T-helper 1 cell treated with Interleukin-12 subunit alpha and Interleukin-12 subunit beta and Interleukin-4 antibody, amounts not matched to agents 30 ng/mL and 1 ng/mL, for 36 hours (primary cell): ENCODE results near the gene PAX6. TPM values are rescaled to one million over a fixed set of nuclear protein-coding genes. Genes with fewer than 3 reads are reported as not detected.

ENCODE experiments used
- intact Hi-C: fragments of 100-400 bp; cut with micrococcal nuclease; formaldehyde crosslinking; loops from one replicate; pipeline ENCODE4 v1.15.1; 2024
- total RNA-seq: library from RNA; stranded (reverse); gene quantifications from 2 replicates; pipeline ENCODE4 v1.2.3, GENCODE V29; 2022

PAX6 gene
- total RNA-seq, 1 donor from 2014 or later: not detected

- intact Hi-C loops: no loop called here
Measured at GRCh38 chr11:31822927-31823643, 12.0 kb upstream of the PAX6 start.

- intact Hi-C loops: no loop called here
Measured at GRCh38 chr11:31822175-31822926, 11.2 kb upstream of the PAX6 start.

GRCh38 chr11:31821766-31822165 lies 10.6 kb upstream of the PAX6 start:
- intact Hi-C loops: no loop called here

DNA sequence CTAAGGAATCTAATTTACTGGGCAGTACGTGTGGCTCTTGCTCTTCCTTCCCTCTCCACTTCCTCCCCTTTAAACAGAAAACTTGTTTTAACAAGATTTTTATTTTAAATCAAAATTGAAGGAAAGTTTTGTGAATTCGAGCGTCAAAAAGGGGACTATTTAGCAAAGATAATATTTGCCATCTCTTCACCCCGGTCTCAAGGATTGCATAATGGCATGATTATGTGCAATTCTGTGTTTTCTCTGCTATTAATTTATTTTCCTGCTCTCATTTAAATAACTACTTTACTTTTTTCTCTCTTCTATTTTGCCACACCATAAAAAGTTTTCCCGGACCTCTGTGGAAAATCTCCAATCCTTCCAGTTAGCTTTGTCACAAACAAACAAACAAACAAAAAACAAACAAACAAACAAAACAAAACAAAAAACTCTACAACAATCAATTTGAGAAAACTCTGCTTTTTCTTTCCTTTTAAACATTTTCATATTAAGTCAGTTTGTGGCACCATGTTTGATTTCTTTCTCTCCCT lies 10.2 kb upstream of the PAX6 start:
- intact Hi-C loops: no loop called here

- intact Hi-C loops: no loop called here
Measured at GRCh38 chr11:31820438-31820818, 9.3 kb upstream of the PAX6 start.

DNA sequence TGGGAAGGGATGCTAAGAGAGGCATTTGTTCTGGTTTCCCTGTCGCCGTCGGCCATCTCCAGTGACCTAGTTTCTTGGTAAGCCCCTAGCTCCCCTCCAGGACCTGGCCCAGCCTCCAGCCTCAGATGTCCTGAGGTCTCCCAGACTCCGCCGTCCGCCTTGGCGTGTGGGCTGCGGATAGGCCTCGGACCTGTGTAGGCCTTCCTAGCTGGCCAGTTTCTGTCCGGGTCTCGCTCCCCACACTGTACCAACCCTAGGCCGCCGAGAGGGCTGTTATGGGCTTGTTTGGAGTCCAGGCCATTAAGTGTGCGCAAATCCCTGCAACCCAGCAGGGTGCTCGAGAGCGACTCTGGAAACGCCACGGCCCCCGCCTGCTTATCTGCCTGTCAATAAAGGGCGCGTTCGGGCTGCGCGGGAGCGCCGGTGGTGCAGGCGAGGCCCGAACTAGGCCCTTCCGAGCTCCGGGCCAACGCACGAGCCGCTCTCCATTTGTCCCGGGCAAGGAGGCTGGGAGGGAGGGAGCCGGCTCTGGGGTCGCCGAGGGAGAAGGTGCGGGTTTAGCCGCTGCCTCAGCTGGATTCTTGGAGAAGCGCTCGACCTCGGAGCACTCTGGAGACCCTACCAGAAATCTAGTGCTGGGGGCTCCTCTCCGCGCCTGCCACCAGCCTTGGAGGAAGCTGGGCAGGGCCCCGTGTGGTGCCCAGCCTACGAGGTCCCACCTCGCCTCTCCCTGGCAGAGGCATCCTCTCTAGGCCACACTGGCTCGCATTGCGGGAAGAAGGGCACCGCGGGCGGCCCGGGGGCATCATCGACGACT lies 8.7 kb upstream of the PAX6 start:
- intact Hi-C loops: loop anchor here (5.0 kb wide), 2 partner anchors 137 to 617 kb away; partner anchors contain the start of gene WT1

GRCh38 chr11:31818874-31819331 lies 7.8 kb upstream of the PAX6 start:
- intact Hi-C loops: loop anchor here (5.0 kb wide), 2 partner anchors 138 to 618 kb away; partner anchors contain the start of gene WT1

DNA sequence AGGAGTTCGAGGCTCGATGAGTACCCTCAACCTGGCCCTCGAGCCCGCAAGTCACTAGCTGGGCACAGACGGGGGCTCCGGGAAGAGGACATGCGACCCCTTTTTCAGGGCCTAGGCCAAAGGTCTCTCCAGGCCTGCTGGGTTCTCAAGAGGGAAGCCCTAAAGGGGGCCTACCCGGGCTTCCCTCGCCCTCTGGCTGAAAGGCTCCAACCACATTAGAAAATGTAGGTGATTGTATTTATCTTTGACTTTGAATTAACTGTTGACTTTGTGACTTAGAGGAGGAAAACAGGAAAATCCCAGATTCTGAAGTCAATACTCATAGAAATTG lies 7.3 kb upstream of the PAX6 start:
- intact Hi-C loops: loop anchor here (5.0 kb wide), 2 partner anchors 139 to 619 kb away; partner anchors contain the start of gene WT1

DNA sequence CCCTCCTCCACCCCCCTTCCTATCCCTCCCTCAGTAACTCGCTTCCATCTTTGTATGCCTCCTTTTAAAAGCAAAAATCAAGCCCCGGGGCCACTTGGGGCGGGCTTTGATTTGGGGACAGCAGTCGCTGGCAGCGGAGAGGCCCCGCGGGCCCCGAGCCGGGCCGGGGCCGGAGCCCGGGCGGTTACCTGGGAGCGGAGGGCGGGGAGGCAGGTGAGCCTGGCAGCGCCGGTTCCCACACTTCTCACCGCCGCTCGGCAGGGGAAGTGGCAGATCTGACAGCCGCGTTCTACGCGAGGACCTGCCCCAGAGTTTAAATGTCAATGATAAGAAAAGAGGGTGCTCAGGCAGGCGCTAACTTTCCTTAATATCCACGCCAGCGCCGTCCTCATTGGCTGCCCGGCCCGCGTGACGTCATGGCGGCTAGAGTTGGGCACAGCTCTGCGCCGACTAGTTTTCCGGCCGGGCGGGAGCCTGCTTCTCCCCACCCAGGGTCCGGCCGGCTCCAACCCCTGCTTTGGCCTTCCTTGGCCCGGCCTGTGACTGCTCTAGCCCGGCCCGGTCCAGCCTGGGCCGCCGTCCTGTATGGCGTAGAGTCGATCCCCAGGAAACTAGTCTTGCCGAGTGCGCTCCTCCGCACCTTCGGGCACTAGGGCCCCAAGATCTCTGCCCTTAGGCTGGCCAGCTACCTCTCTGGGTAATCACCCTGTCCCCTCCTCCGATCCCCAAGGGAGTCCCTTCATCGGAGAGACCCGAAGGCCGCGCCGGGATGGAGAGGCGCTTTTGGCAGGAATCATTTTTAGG lies 6.7 kb upstream of the PAX6 start:
- intact Hi-C loops: loop anchor here (1.0 to 5.0 kb wide), 3 partner anchors 9 to 619 kb away; partner anchors contain the start of gene WT1

GRCh38 chr11:31817054-31817620 lies 6.0 kb upstream of the PAX6 start:
- intact Hi-C loops: loop anchor here (1.0 to 5.0 kb wide), 3 partner anchors 10 to 620 kb away; partner anchors contain the start of gene WT1

DNA sequence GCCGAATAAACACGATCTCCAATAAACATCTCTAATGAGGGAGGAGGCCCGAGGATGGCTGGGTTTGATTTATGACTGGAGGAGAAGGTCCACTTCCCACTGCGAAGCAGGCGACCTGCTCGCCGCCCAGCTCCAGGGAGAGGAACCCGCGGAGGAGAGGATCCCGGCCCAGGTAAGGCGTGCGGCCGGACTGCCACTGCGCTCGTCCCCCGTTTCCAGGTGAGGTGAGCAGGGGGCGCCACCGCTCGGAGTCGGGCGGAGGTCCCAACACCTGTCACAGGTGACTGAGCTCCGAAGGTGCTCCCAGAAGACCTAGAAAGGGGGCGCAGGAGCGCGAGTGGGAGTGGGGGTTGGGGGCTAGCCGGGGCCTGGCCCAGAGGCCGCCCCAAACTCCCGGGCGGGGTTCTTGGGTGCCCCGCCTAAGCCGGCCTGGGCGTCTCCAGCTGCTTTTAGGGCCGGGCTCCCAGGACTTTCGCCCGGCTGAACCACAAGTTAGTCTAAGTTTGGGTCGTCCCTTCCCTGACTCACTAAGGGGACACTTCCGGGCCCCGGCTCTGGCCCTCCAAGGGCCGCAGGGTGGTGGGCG lies 5.4 kb upstream of the PAX6 start:
- intact Hi-C loops: loop anchor here (1.0 to 5.0 kb wide), 3 partner anchors 11 to 621 kb away; partner anchors contain the start of gene WT1

- intact Hi-C loops: loop anchor here (5.0 kb wide), 2 partner anchors 141 to 621 kb away; partner anchors contain the start of gene WT1
Measured at GRCh38 chr11:31815711-31816467, 4.8 kb upstream of the PAX6 start.

DNA sequence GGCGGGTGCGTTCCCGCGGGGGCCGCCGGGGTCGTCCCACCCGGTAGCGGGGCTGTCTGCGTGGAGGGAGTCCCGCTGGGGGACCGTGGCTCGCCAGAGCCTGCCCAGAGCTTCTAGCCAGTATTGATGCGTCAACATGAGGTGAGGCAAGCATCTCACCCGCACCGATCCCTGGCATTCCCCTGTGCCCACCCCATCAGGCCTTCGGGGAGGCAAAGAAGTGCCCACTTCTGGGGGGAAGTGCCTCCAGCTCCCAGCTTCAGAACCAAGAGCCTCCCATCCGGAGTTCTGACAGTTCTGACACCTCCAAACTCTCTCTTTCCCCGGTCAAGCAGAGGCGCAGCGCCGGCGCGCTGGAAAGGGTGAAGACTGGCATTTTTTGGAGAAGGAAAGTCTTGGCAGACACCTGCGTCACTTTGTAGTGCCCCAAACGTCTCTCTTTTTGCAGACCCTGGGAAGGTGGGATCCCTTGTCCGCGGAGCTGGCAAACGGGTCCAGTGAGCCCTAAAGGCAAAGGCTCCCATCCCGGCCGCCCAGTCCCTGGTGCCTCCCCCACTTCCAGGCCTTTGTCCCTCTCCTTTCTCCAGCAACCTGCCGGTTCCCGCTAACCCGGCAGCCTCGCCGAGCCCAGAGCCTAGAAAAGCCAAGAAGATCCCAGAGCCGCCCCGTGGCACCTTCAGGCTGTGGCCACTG lies 3.2 kb upstream of the PAX6 start:
- intact Hi-C loops: no loop called here

DNA sequence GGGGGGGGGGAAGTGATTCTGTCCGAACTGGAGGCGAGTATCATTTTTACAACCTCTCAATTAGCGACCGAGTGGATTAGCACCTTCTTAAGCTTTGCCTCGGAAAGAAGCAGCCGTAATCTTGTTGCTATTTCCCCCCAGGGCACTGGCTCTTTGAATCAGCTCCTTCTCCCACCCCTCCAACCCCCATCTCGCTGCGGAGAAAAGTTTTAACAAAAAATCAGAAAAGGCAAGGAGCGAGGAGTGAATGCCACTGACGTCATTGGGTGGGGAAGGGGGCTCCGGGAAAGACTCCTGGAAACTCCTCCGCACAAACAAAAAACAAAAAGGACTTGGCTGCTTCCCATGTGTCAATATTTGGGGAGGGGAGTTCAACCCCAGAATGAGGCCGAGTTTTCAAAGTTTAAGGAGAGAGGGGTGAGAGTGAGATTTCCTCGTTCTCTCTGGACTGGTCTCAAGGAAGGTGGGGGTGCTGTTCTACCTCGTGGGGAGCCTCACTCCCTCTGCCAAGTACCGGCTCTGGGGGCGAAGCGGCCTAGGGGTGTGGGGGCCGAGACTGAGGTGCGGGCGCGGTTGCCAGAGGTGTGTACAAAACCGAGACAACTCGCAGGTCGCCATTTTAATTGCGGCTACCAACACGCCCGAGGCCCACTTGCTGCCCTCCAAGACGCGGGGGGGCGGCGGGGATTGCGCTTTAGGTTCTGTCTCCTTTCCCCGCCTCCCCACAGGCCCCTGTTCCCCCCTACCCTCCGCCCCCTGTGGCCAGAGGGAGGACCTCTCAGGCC lies 2.5 kb upstream of the PAX6 start:
- intact Hi-C loops: loop anchor here (1.0 kb wide), 1 partner anchor 10 kb away; no protein-coding TSS in a partner anchor

GRCh38 chr11:31812383-31813381 lies 1.6 kb upstream of the PAX6 start:
- intact Hi-C loops: loop anchor here (1.0 kb wide), 1 partner anchor 9 kb away; no protein-coding TSS in a partner anchor
